Stimulated activated CD8-positive, alpha-beta memory T cell treated with anti-CD3 and anti-CD28 coated beads, Interleukin-4, amount 100 ng/mL, for 1 hour (primary cell): ENCODE results near the gene DIMT1.

Experiments used
- DNase-seq, 2 donors: peaks; one replicate each; pipeline ENCODE4 v3.0.0-alpha.2; 2020; ENCODE audit warnings: low read depth in 2 of 2, low spot score in 1 of 2

Gene DIMT1

GRCh38 chr5:62403411-62404250 is at the start of gene DIMT1:
Gene DIMT1 (minus strand): TSS chr5:62403905. CDS start chr5:62403772, 133 bp downstream.
- DNase-seq, result peak; percentile 72 to 84

DNA sequence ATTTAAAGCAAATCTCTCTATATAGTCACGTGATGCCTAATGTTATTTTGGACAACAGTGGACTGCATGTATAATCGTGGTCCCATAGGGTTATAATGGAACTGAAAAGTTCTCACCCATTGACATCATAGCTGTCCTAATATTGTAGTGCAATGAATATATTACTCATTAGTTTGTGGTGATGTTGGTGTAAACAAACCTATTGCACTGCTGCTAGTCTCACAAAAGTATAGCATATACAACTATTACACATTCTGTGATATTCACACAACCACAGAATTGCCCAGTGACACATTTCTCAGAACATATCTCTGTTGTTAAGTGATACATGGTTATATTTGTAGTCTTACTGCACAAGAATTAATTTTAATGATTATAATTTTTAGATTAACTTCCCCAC is 46.6 kb upstream of the DIMT1 start:
- no peak for DNase-seq

DNA sequence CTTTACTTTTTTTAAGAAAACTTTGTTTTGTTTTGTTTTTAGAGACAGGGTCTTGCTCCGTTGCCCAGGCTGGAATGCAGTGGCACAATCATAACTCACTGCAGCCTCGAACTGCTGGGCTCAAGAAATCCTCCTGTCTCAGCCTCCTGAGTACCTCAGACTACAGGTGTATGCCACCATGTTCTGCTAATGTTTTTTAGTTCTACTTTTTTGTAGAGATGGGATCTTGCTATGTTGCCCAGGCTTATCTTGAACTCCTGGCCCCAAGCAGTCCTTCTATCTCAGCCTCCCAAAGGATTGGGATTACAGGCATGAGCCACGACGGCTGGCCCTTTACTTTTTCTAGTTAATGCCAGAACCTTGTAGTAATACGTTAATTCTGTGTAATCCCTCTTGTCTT is 44.8 kb upstream of the DIMT1 start:
- no peak for DNase-seq

- no peak for DNase-seq
Measured at GRCh38 chr5:62432621-62433064, 28.9 kb upstream of the DIMT1 start.

GRCh38 chr5:62431735-62432620 is 28.3 kb upstream of the DIMT1 start:
- no peak for DNase-seq

DNA sequence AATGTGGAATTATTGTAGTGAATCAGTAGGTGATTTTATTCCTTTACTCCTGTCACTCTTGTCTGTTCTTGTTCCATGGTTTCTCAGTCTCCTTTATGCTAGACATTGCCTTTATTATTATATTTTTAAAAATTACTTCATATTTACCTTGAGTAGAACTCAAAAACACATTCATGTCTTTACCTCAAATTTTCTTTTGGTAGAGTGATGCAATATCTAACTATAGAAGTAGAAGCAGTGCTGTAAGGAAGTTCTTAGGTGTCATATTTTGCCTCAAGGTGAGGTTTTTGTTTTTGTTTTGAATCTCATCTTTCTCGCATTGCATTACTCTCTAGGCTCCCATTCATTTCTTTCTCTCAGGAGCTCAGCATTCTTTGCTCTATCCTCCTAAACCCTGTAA is 21.1 kb upstream of the DIMT1 start:
- DNase-seq, result no peak

DNA sequence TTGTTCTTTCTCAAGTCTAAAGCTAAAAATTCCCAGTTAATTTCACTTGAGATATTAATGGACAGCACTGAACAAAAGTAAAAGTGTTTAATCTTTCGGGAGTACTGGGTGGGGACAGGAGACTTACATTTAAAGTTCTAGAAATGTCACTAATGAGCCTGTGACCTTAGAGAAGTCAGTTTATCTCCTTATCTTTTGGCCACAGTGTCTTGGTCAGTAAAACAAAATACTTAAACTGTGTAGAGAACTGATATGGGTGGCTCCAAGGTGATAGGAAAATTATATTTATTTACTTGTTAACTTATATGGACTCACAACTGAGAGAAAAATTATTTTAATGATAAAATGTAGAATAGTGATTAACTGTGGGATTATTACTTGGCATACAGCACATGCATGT is 17.7 kb upstream of the DIMT1 start:
- DNase-seq, result no peak

GRCh38 chr5:62419609-62420008 is 15.9 kb upstream of the DIMT1 start:
- DNase-seq, result no peak

- no peak for DNase-seq
Measured at GRCh38 chr5:62418462-62419076, 14.9 kb upstream of the DIMT1 start.

DNA sequence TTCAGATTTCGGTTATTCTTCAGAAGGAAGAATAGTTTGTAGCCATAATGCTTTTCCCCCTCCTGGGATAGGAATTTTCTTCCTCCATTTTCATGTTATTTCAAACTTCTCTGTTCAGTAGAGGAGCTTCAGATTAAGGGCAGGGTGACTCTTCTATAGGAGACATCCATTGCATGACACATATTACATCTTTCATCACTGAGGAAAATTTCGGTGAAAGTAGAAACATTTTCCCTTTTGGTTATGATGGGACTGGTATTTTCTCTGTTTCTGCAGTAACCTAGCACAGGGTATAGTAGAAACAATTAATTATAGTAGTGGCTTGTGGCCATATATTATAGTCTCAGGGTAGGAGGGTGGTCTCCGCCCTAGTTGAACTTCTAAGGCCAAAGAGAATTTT is 10.0 kb upstream of the DIMT1 start:
- no peak for DNase-seq

DNA sequence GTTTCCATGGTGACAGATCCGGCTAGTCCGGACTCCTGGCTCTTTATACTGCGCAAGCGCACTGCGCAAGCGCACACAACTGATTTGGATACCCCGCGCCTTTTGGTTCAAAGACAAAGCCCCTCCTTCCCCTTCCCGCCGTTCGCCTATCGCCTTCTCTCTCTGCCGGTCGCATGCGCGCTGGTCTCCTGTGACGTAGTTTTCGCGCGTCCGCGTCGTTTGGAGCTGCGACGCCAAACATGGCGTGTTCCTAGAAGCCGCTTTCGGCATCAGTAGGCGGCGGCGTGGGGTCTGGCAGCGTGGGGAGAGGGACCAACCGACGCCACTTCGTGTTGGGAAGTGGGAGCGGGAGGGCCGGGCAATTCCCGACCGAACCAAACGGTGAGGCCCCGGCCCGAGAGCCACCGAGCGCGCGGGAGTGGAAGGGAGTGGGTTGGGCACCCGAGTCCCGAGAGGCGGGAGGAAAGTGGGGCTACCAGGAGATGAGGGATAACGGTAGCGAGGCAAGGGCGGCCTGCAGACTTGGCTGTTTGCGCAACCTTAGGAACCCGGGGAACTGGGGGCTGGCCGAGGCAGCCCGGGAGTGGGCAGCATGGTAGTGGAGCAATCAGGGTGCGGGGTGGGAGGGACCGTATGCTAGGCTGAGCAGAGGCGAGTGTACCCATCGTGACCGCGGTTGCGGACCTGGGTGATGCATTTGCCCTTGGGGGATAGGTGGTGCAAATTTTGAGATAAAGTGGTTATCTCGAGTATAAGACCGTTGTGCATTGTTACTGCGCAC is 9.0 kb upstream of the DIMT1 start, which contains the start of gene IPO11:
Gene IPO11 (plus strand): TSS at position 215 of the 781 bp plus-strand sequence. CDS start 24,517 bp downstream, outside the sequence.
- DNase-seq, result peak; percentile 98

GRCh38 chr5:62395210-62395950 is 8.3 kb downstream of the DIMT1 start:
- no peak for DNase-seq

DNA sequence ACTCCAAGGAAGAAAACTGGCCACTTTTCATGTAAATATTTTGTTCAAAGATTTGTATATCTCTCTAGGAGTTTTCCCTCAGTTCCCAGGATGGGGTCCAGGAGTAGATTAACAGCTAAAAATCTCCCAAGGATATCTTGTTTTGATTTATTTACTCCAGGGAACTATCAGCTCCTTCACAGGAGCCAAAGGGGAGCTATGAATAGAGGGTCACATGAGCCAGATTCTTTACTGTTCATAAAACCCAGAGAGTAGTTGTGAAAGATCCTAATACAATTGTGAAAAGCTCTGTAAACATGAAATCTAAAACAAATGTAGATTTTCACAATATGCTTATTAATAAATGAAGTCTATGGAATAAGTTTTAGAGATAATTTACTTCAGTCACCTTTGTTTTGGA is 16.9 kb downstream of the DIMT1 start:
- no peak for DNase-seq

DNA sequence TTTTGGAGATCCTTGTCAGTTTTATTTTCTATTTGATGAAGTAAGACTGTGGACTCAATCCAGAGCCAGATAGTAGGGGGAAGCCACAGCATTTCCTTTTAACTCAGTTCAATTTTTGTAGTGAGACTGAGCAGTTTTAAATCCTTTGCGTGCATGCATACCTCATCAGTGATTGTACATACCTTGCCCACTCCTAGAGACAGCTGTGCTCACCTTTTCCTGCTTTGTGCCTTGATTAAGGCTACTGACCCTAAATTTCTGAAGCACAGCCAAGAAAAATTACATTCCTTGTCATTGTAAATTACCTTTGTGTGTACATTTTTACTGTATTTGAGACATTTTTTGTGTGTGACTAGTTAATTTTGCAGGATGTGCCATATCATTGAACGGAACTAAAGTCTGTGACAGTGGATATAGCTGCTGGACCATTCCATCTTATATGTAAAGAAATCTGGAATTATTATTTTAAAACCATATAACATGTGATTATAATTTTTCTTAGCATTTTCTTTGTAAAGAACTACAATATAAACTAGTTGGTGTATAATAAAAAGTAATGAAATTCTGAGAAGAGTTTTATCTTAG is 17.8 kb downstream of the DIMT1 start:
- no peak for DNase-seq

- DNase-seq, result no peak
Measured at GRCh38 chr5:62385131-62385530, 18.6 kb downstream of the DIMT1 start.

DNA sequence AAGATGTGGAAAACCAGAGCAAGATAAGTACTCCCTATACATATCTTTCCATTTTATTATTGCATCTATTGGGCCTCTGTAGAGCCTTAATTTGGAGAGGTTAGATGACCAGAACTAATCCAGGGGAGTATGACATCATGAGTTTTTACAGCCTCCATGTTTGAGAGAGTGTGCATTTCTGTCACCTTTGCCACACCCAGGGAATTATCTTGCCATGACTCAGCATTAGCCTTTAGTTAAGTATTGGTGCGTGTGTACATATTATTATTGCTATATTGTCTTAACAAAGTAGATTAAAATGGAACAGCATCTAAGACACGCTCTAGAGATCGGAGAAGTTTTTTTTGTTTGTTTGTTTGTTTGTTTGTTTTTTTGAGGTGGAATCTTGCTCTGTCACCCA is 27.6 kb downstream of the DIMT1 start:
- no peak for DNase-seq

DNA sequence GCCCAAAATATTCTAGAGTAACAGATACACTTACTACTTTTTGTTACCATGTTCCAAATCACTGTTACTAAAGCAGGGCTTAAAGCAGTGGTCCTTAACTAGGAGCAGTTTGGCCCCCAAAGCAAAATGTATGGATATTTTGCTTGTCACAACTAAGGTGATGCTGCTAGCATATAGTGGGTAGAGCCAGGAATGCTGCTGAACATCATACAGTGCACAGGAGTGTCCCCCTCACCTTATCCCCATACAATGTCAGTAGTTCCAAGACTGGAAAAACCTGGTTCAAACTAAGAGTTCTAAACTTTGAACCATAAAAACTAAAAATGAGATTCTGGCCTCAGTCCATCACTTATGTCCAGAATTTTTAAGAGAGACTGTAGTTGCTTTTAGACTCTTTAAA is 28.1 kb downstream of the DIMT1 start:
- DNase-seq, result no peak

DNA sequence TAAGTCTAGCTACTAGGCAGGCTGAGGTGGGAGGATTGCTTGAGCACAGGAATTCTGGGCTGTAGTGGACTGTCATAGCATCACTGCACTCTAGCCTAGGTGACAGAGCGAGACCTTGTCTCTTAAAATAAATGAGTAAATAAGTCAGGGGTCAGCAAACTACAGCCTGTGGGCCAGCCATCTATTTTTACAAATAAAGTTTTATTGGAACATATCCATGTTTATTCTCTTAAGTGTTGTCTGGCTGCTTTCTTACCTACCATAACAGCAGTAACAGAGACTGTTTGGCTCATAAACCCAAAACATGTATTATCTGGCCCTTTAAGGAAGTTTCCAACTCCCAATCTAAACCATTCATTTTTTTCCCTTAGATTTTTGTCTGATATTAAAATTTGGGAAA is 29.6 kb downstream of the DIMT1 start:
- DNase-seq, result no peak

GRCh38 chr5:62373382-62373781 is 30.3 kb downstream of the DIMT1 start:
- DNase-seq, result no peak

DNA sequence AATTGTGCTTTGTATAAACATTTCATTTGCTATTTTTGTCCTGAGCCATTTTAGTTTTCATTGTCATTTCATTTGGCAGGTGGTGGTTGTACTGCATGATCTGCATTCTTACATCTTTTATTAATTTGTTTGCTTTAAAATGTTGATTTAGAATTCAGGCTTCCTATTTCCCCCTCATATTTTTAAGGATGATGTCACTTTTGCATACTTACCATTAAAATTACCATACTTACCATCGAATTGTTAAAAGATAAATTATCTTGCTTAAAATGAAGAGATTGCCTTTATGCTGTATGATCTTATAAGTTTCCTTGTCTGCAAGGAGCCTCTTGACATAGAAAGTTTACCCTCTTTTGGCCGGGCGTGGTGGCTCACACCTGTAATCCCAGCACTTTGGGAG is 31.1 kb downstream of the DIMT1 start:
- DNase-seq, result no peak
